Sigmoid colon (tissue), 3 donors: Measurements from ENCODE around the gene RB1.

Experiments
- POLR2A ChIP-seq, 2 donors: fragments of 450-650 bp; IDR thresholded peaks; one replicate each; pipeline ENCODE4 v1.6.1; 2016; ENCODE audit warnings: antibody characterized with exemption in 2 of 2, mild to moderate bottlenecking in 2 of 2, moderate library complexity in 2 of 2
- TF ChIP-seq, protein P1 (sequence below), 4 experiments: fragments of 450-650 bp in 3 of 4; fragments of 200-600 bp in 1 of 4; IDR thresholded peaks; one replicate each; pipeline ENCODE4 v1.5.1; 2016 to 2019; ENCODE audit warnings: antibody characterized with exemption in 4 of 4, mild to moderate bottlenecking in 3 of 4, moderate library complexity in 2 of 4

DNA sequence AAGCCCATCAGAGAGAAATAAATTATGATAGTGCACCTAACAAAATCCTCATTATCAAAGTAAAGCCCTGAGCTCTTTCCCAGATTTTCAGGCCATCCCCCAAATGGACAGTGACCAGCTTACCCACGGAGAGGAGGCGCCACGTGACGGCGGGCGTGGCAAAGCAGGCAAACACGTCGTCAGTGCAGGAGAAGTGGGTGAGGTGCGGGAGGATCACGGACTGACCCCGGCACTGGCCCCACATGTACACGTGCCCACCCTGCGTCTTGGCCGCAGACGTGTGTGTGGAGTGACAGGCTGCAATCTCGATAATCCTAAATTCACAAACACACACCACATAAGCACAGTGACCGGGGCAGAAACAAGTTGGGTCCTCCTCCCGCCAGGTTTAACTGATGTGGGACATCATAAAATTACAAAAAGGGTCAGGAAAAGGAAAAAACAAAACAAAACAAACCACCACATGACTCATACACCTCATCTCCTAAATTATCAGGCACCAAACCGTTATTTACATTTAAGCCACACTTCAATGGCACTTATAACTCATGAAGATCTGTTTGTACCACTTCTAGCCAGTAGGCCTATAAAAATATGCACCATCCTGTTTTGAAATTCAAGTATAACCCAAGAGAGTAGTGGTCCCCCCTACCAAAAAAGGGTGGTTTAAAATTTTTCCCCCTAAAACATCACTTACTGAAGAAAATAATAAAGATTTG, 199.2 kb downstream of the RB1 start:
- TF ChIP-seq, protein P1, sequence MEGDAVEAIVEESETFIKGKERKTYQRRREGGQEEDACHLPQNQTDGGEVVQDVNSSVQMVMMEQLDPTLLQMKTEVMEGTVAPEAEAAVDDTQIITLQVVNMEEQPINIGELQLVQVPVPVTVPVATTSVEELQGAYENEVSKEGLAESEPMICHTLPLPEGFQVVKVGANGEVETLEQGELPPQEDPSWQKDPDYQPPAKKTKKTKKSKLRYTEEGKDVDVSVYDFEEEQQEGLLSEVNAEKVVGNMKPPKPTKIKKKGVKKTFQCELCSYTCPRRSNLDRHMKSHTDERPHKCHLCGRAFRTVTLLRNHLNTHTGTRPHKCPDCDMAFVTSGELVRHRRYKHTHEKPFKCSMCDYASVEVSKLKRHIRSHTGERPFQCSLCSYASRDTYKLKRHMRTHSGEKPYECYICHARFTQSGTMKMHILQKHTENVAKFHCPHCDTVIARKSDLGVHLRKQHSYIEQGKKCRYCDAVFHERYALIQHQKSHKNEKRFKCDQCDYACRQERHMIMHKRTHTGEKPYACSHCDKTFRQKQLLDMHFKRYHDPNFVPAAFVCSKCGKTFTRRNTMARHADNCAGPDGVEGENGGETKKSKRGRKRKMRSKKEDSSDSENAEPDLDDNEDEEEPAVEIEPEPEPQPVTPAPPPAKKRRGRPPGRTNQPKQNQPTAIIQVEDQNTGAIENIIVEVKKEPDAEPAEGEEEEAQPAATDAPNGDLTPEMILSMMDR (IDR thresholded peaks at IDR 0.05) = no peak
- TF ChIP-seq POLR2A (IDR thresholded peaks at IDR 0.05) = no peak
